ENCODE measurements around the gene PTPRB. TPM values are rescaled to one million over a fixed set of nuclear protein-coding genes. Genes with fewer than 3 reads are reported as not detected.

Gene PTPRB
- total and polyA plus RNA-seq, 2 of the 4 experiments (the other 2 are of a cell fraction) = 4.1 to 6.5 TPM

GRCh38 chr12:70657616-70658286 is 20.5 kb upstream of the PTPRB start:
- Histone ChIP-seq H3K9ac (ENCODE audit: low read depth, low read length) (no peak overlapping the region), H3K79me1 (ENCODE audit: low read depth in 1 of 2, low read length in 2 of 2) (no peaks in the 10 kb centered on the region), H2BK15ac (ENCODE audit: low read depth, low read length) (no peak overlapping the region), H3K4me2 (ENCODE audit: low read depth, low read length) (no peak overlapping the region), H3K4me1 (ENCODE audit: control insufficient read depth, insufficient read depth, low read length) (no peaks in the 10 kb centered on the region), H3K18ac (ENCODE audit: low read depth, low read length) (no peak overlapping the region), H3K14ac (replicated peaks; ENCODE audit: low read depth, low read length) (no peak overlapping the region), H2AK5ac (ENCODE audit: low read depth, low read length) (no peak overlapping the region), H2AK9ac (replicated peaks; ENCODE audit: low read depth, low read length, poor library complexity) (no peak overlapping the region), H3K27me3 (ENCODE audit: control insufficient read depth, insufficient read depth, low read length) (no peaks in the 10 kb centered on the region), H3K9me1 (ENCODE audit: insufficient read depth, low read length) (no peaks in the 10 kb centered on the region), H2BK20ac (ENCODE audit: low read depth, low read length) (no peak overlapping the region), H2AFZ (replicated peaks; ENCODE audit: low read length, poor library complexity) (no peak overlapping the region), H4K91ac (ENCODE audit: insufficient read depth, low read depth, low read length) (no peak overlapping the region), H3K9me3 (ENCODE audit: control insufficient read depth, insufficient read depth, low read length) (no peaks in the 10 kb centered on the region), H3K23ac (ENCODE audit: low read depth, low read length) (no peak overlapping the region), H3K27ac (ENCODE audit: insufficient read depth, low read length) (no peak overlapping the region), H4K8ac (ENCODE audit: low read depth in 2 of 2, low read length in 2 of 2) (no peak overlapping the region), H3K56ac (ENCODE audit: extremely low read depth, insufficient read depth, low read length) (no peak overlapping the region), H4K5ac (ENCODE audit: low read depth, low read length) (no peak overlapping the region), H3K4me3 (ENCODE audit: insufficient read depth, low read depth, low read length) (no peak overlapping the region), H3K4ac (ENCODE audit: low read depth, low read length) (no peak overlapping the region), H2BK5ac (ENCODE audit: low read depth, low read length, poor library complexity, severe bottlenecking) (no peak overlapping the region), H4K20me1 (ENCODE audit: insufficient read depth, low read length) (no peaks in the 10 kb centered on the region), H2BK120ac (ENCODE audit: low read depth, low read length) (no peak overlapping the region), H3K36me3 (ENCODE audit: control insufficient read depth, insufficient read depth, low read length) (no peaks in the 10 kb centered on the region)
- ATAC-seq (ENCODE audit: low read depth) (no peak), DNase-seq (no peak)
- no peak for TF ChIP-seq CHD1 (IDR thresholded peaks at IDR 0.05; ENCODE audit: low read depth, low read length)
- TF ChIP-seq RFX5 (IDR thresholded peaks at IDR 0.05; ENCODE audit: low read depth, low read length) = no peak
- no peak for TF ChIP-seq RCOR1 (IDR thresholded peaks at IDR 0.05; ENCODE audit: insufficient replicate concordance, low read length)
- intact Hi-C loops (cut with micrococcal nuclease) = no loop called here
- ChIA-PET CTCF (no interaction called here), POLR2A (ENCODE audit: unreplicated experiment) (no interaction called here)
- BruUV-seq (replicated peaks) = no TSS peak
- WGBS, 2 experiments (ENCODE audit: extremely low coverage in 2 of 2, insufficient read length in 1 of 2) = 89% methylated on average over 3 of the region's 4 CpGs; no CpG with 5 or more reads in 1 of the 2 experiments
- dilution Hi-C loops (cut with HindIII; ENCODE audit: low sequenced_read_pairs, unreplicated experiment) = no loop called here
- in situ Hi-C loops (cut with MboI; ENCODE audit: low sequenced_read_pairs) = no loop called here
